OCI-LY7 (cell line): ENCODE results near the gene RSPRY1. TPM values are rescaled to one million over a fixed set of nuclear protein-coding genes. Genes with fewer than 3 reads are reported as not detected.

Experiments
- BruUV-seq: library from RNA; stranded (reverse); fragments of 400-500 nt; replicated peaks from 2 replicates; lab custom pipeline; 2021; lab: Mats Ljungman, UMichigan
- CTCF ChIA-PET: fragments of 300-600 bp; sonication (Branson Sonifier 250); formaldehyde crosslinking; loops from one replicate; lab custom pipeline; 2022; ENCODE audit warnings: antibody characterized with exemption; ENCODE audit not compliant: unreplicated experiment; lab: Charles Lee
- POLR2A ChIA-PET: fragments of 300-600 bp; sonication (Branson Sonifier 250); formaldehyde crosslinking; loops from one replicate; lab custom pipeline; 2022; ENCODE audit warnings: antibody characterized with exemption; lab: Charles Lee
- DNase-seq: peaks from one replicate; pipeline ENCODE4 v3.0.0-alpha.2; 2015; ENCODE audit warnings: low spot score
- H2AFZ ChIP-seq: fragments of 200-600 bp; sonication (generic), shearing (Covaris generic); 2 replicates; pipeline ENCODE4 v1.6.1; 2014; ENCODE audit warnings: mild to moderate bottlenecking, antibody characterized with exemption, low read length, moderate library complexity
- H3K27ac ChIP-seq: fragments of 200-600 bp; sonication (generic); 2 replicates; pipeline ENCODE4 v1.5.1; 2014; ENCODE audit warnings: mixed run types, low read depth, mild to moderate bottlenecking, moderate library complexity, low read length, inconsistent platforms; ENCODE audit not compliant: poor library complexity, severe bottlenecking
- H3K36me3 ChIP-seq: fragments of 200-600 bp; sonication (generic); 2 replicates; pipeline ENCODE4 v1.6.1; 2014; ENCODE audit warnings: mild to moderate bottlenecking, antibody characterized with exemption, low read length, moderate library complexity, mixed read lengths; ENCODE audit not compliant: insufficient read depth
- H3K4me1 ChIP-seq: fragments of 200-600 bp; sonication (generic); 2 replicates; pipeline ENCODE4 v1.5.1; 2014; ENCODE audit warnings: mild to moderate bottlenecking, low read length; ENCODE audit not compliant: insufficient read depth, poor library complexity, severe bottlenecking
- H3K4me2 ChIP-seq: fragments of 200-600 bp; sonication (generic); 2 replicates; pipeline ENCODE4 v1.6.1; 2014; ENCODE audit warnings: mild to moderate bottlenecking, low read length
- H3K4me3 ChIP-seq: fragments of 200-600 bp; sonication (generic); 2 replicates; pipeline ENCODE4 v1.5.1; 2014; ENCODE audit warnings: mild to moderate bottlenecking, low read depth, low read length; ENCODE audit not compliant: poor library complexity, severe bottlenecking
- H3K79me2 ChIP-seq: fragments of 200-600 bp; sonication (generic); 2 replicates; pipeline ENCODE4 v1.6.1; 2016; ENCODE audit warnings: low read depth, mild to moderate bottlenecking, low read length, moderate library complexity, mixed read lengths; ENCODE audit not compliant: insufficient read depth
- H3K9me2 ChIP-seq: fragments of 200-600 bp; sonication (generic); 2 replicates; pipeline ENCODE4 v1.6.1; 2016; ENCODE audit warnings: mild to moderate bottlenecking, low read length, mixed read lengths; ENCODE audit not compliant: insufficient read depth
- H3K9me3 ChIP-seq: fragments of 200-600 bp; sonication (generic); 2 replicates; pipeline ENCODE4 v1.6.1; 2014; ENCODE audit warnings: mild to moderate bottlenecking, mixed run types, low read length, mixed read lengths
- H4K20me1 ChIP-seq: fragments of 200-600 bp; sonication (generic); 2 replicates; pipeline ENCODE4 v1.6.1; 2014; ENCODE audit warnings: mild to moderate bottlenecking, antibody characterized with exemption, low read length, moderate library complexity, mixed read lengths; ENCODE audit not compliant: insufficient read depth
- CTCF ChIP-seq: fragments of 200-600 bp; sonication (generic); conservative IDR thresholded peaks from 2 replicates; pipeline ENCODE4 v1.5.1; 2014; ENCODE audit warnings: mild to moderate bottlenecking, antibody characterized with exemption, low read length, moderate library complexity, mixed read lengths
- EZH2phosphoT487 ChIP-seq: fragments of 200-600 bp; sonication (generic); IDR thresholded peaks from 2 replicates; pipeline ENCODE4 v1.6.1; 2018; ENCODE audit warnings: low read depth, borderline replicate concordance, mild to moderate bottlenecking, mixed run types, antibody characterized with exemption, low read length, moderate library complexity, mixed read lengths
- intact Hi-C: fragments of 100-400 bp; cut with micrococcal nuclease; formaldehyde crosslinking; loops from one replicate; pipeline ENCODE4 v1.10.0; 2022; ENCODE audit not compliant: unreplicated experiment
- total RNA-seq, 2 experiments: library from RNA; depleted of rRNA in 1 of 2; stranded (reverse); fragments of >200 nt in 1 of 2; shearing (Covaris generic) in 1 of 2; gene quantifications; 2 replicates each; pipeline ENCODE4 v1.2.3, GENCODE V29; 2014 to 2022

Gene RSPRY1
- total RNA-seq, 2 experiments from 2014 or later, result 17.1 to 25.2 TPM

GRCh38 chr16:57149391-57149790, 36.7 kb upstream of the RSPRY1 start:
- TF ChIP-seq CTCF (no peak), EZH2phosphoT487 (no peak)
- intact Hi-C loops, result no loop called here
- H4K20me1 ChIP-seq, result no peaks in the 10 kb centered on the region
- no TSS peak for BruUV-seq
- H3K4me2 ChIP-seq, result no peak overlapping the region
- H3K9me3 ChIP-seq, result no peaks in the 10 kb centered on the region
- H3K9me2 ChIP-seq, result no peaks in the 10 kb centered on the region
- H2AFZ ChIP-seq, result no peak overlapping the region
- peaks cover 41% of the 10 kb centered on the region for H3K4me1 ChIP-seq
- no peaks in the 10 kb centered on the region for H3K79me2 ChIP-seq
- no peak overlapping the region for H3K27ac ChIP-seq
- POLR2A ChIA-PET, result no interaction called here
- H3K36me3 ChIP-seq, result peaks cover 30% of the 10 kb centered on the region
- H3K4me3 ChIP-seq, result no peak overlapping the region
- CTCF ChIA-PET, result no interaction called here
- no peak for DNase-seq

GRCh38 chr16:57150682-57151330, 35.3 kb upstream of the RSPRY1 start:
- Histone ChIP-seq H3K4me3 (no peak overlapping the region), H3K9me2 (no peaks in the 10 kb centered on the region), H2AFZ (no peak overlapping the region), H3K4me2 (no peak overlapping the region), H3K4me1 (peaks cover 36% of the 10 kb centered on the region), H3K36me3 (peaks cover 44% of the 10 kb centered on the region), H3K79me2 (no peaks in the 10 kb centered on the region), H4K20me1 (no peaks in the 10 kb centered on the region), H3K9me3 (no peaks in the 10 kb centered on the region), H3K27ac (no peak overlapping the region)
- BruUV-seq, result no TSS peak
- ChIA-PET CTCF (no interaction called here), POLR2A (interaction anchor here (0.6 kb wide), 1 partner anchor 251 kb away, joined by 3 read pairs; no protein-coding TSS in a partner anchor)
- intact Hi-C loops, result no loop called here
- no peak for DNase-seq
- TF ChIP-seq CTCF (no peak), EZH2phosphoT487 (no peak)

- no peak for DNase-seq
- Histone ChIP-seq H3K4me3 (no peak overlapping the region), H3K9me3 (no peaks in the 10 kb centered on the region), H3K27ac (no peak overlapping the region), H3K79me2 (no peaks in the 10 kb centered on the region), H3K36me3 (peaks cover 50% of the 10 kb centered on the region), H3K4me2 (no peak overlapping the region), H2AFZ (no peak overlapping the region), H3K9me2 (no peaks in the 10 kb centered on the region), H4K20me1 (no peaks in the 10 kb centered on the region), H3K4me1 (peaks cover 30% of the 10 kb centered on the region)
- BruUV-seq, result no TSS peak
- intact Hi-C loops, result no loop called here
- CTCF ChIA-PET, result interaction anchor here (1.0 kb wide), 1 partner anchor 32 kb away, joined by 3 read pairs; no protein-coding TSS in a partner anchor
- TF ChIP-seq EZH2phosphoT487 (no peak), CTCF (no peak)
- POLR2A ChIA-PET, result interaction anchor here (0.6 to 1.0 kb wide), 2 partner anchors 18 to 251 kb away, joined by 3 read pairs; no protein-coding TSS in a partner anchor
These were observed 34.8 kb upstream of the RSPRY1 start for GRCh38 chr16:57151369-57151768.
